Measurements from ENCODE around the gene FAM200C.
A peak's percentile ranks its signal among the peaks of the same experiment; 100 is the strongest.

The FAM200C gene

DNA sequence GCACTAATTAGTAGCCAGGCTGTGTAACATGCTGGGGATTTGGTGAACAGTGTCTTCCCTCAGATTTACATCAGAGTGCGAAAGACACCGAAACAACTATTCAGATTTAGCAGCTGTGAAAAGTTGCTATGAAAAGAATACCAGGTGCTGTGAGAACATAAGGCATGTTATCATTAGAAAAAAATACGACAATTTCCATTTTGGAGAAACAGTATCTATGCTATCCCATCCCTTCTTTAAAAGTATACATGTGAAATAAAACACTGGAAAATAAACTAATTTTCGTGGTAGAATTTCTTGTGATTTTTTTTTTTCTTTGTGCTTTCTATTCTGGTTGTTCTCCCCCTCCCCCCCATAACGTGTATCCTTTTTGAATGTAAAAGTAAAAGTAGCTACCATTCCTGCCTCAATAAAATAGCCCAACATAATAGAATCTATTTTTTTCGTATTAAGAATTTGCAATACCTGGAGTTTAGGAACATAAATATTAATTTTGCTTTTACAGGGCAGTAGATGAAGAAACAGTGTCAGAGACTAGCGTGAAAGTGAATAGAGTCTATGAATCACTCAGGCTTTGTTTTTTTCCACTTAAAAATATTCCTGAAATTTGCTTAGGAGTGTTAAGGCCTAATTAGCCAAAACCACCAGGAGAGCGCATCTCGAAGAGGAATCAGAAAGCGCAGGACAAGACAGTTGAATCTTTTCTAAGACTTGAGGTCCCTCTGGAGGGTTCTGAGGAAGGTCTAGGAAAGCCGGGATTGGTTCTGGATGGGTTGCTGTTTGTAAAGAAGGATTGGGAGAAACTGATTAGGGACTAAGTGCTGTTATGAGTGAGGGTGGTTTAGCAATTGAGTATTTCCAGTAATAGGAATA lies 19.8 kb upstream of the FAM200C start:
- DNase-seq: no peak

GRCh38 chr5:160418561-160419457 lies 19.0 kb upstream of the FAM200C start, which contains the start of gene SLU7:
TSS of gene SLU7 (minus strand) at chr5:160419081. CDS start at chr5:160415294, 3,787 bp downstream.
- DNase-seq: peak; percentile 79

GRCh38 chr5:160398806-160399205 lies 1.0 kb downstream of the FAM200C start:
- DNase-seq: no peak

GRCh38 chr5:160397492-160397891 lies 2.4 kb downstream of the FAM200C start:
- DNase-seq: no peak

- no peak for DNase-seq
Measured at GRCh38 chr5:160395111-160395510, 4.7 kb downstream of the FAM200C start.

- DNase-seq: no peak
Measured at GRCh38 chr5:160390787-160391696, 8.8 kb downstream of the FAM200C start.

DNA sequence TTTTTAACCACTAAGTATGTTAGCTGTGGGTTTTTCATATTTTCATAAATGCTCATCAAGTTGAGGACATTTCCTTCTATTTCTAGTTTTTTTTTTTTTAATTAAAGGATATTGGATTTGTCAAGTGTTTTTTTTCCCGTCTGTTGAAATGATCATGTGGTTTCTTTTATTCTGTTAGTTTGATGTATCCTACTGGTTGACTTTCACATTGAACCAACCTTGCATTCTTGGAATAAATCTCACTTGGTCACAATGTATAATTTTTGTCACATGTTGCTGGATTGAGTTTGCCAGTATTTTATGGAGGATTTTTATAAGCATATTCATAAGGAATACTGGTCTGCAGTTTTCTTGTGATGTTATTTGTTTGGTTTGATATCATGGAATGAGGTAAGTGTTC lies 12.4 kb downstream of the FAM200C start:
- DNase-seq: no peak

DNA sequence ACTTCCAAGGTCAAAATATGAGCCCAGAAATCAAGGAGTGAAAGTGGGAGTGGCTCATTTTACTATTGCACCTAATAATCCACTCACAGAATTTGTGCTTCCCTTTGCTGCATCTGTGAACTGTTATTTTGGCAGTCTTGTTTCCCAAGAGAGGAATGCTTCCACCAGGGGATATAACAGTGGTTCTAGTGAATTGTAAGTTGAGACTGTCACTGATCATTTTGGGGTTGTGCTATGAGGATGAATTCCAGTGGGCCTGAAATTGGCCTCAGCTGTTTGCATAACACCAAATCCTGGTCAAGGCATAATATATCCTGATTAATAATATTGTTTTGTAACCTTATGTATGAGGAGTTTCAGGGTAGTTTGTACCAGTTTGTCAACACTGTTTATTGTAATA lies 14.4 kb downstream of the FAM200C start:
- no peak for DNase-seq

GRCh38 chr5:160384681-160385080 lies 15.2 kb downstream of the FAM200C start:
- no peak for DNase-seq

DNA sequence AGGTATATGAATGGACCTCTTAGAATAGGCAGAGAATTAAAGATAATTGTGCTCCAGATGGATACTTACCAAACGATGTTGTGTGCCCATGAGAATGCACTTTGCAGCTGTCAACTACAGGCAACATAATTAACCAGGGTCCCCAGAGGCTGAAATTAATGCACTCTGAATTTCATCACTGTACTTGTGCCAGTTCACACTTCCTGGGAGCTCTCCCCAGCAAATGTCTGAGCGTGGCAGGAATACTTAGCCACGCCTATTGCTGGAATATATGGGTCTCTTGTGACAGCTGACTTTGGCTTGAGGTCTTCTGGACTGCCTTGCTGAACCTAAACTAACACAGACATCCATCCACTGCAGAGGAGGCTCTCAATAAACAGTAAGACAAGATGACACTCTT lies 17.5 kb downstream of the FAM200C start:
- DNase-seq: peak; percentile 15

DNA sequence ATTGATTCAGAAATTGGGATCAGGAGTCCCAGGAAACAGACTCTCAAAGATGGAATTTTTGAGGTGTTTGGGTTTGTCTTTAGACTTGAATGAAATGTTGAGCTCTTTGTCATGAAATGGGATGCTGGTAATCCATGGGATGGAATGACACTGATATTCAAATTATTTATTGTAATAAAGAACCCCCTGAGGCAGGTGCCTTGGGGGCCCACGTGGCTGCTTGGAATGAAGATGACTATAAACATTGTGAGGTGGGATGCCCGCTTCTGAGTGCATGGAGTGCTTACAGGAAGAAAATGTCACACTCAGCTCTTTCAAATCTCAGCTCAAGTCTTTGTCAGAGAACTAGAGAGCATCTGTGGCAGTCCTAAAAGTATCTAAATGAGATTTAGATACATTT lies 19.8 kb downstream of the FAM200C start:
- DNase-seq: no peak

- DNase-seq: no peak
Measured at GRCh38 chr5:160379511-160379910, 20.3 kb downstream of the FAM200C start.

GRCh38 chr5:160378330-160378729 lies 21.5 kb downstream of the FAM200C start:
- no peak for DNase-seq

- no peak for DNase-seq
Measured at GRCh38 chr5:160377651-160378050, 22.2 kb downstream of the FAM200C start.

GRCh38 chr5:160376416-160376815 lies 23.4 kb downstream of the FAM200C start:
- no peak for DNase-seq

GRCh38 chr5:160375701-160376100 lies 24.2 kb downstream of the FAM200C start:
- DNase-seq: no peak

DNA sequence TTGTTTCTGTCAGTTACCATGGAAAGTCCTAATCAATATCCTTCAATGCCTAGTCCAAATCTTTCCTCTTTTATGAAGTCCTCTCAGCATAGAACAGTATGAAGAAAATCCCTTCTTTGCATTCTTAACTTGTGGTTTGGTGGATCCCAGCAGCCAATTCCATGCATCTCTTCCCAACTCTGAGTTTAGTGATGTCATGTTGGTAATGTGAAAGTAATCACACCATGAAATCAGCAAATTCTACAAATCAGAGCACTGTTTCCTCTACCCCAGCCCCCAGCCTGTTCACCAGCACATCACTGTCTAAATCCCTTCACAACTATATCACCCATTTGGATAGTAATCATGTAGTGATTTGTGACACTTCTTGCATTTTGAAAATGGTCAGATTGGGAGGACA lies 24.7 kb downstream of the FAM200C start:
- DNase-seq: no peak

GRCh38 chr5:160371294-160371693 lies 28.6 kb downstream of the FAM200C start:
- no peak for DNase-seq

GRCh38 chr5:160370713-160371034 lies 29.2 kb downstream of the FAM200C start:
- DNase-seq: no peak

DNA sequence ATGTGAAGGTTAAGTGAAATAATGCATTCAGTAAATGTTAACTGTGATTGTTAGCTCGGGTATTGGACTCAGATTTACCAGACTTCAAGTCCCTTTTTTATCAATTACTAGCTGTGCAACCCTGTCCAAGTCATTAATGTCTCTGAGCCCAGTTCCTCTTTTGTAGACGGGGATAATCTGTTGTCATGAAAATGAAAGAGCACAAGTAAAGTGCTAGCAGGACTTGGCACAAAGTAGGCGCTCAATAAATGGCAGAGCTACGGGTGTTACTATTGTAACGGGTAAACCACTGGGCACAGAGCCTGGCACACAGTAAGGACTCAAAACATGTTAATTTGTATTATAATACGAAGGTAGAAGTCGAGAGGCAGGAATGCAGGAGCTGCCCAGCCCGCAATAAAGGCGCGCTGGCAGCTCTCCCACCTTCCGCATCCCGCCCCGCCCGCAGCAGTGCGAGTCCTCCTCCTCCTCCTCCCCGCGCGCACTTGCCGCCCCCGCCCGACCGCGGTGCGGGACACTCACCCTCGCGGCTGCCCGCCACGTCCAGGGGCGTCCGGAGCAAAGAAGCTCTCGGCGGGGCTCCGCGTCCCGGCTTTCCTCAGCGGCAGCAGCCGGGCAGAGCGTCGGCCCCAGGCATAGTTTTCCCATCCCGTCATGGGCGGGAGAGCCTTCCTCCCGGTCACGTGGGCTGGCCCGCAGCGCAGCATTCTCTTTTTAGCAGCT lies 29.7 kb downstream of the FAM200C start, which contains the start of gene C1QTNF2:
C1QTNF2 (minus strand) TSS at position 637 of the 723 bp plus-strand sequence. CDS start 15,615 bp downstream, outside the sequence.
- DNase-seq: no peak

GRCh38 chr5:160367885-160368284 lies 32.0 kb downstream of the FAM200C start:
- DNase-seq: no peak

- DNase-seq: no peak
Measured at GRCh38 chr5:160367261-160367660, 32.6 kb downstream of the FAM200C start.

All from NCI-H1105 treated with DMSO at 0.1 percent for 48 hours (cell line).